HAP-1 (cell line): ENCODE measurements around the gene PHIP.
"Not testable (repeated sequence)": the region's sequence is repeated elsewhere in the genome, so short reads cannot be mapped to it uniquely, and the experiment has no call there.

Experiments
- DNase-seq, 2 experiments: peaks; one replicate each; pipeline ENCODE4 v3.0.0-alpha.2; 2016 to 2020; ENCODE audit warnings: low spot score in 2 of 2
- H3K27me3 ChIP-seq: fragments of 250-450 bp; sonication (Bioruptor Pico); 2 replicates; pipeline ENCODE4 v1.5.1; 2020; ENCODE audit warnings: low read depth, mild to moderate bottlenecking, moderate library complexity
- H3K36me3 ChIP-seq: fragments of 250-450 bp; sonication (Bioruptor Pico); replicated peaks from 2 replicates; pipeline ENCODE4 v1.5.1; 2020; ENCODE audit warnings: mild to moderate bottlenecking
- H3K4me1 ChIP-seq: fragments of 250-450 bp; sonication (Bioruptor Pico); 2 replicates; pipeline ENCODE4 v1.5.1; 2020; ENCODE audit warnings: mild to moderate bottlenecking
- H3K4me3 ChIP-seq: fragments of 250-450 bp; sonication (Bioruptor Pico); 2 replicates; pipeline ENCODE4 v1.5.1; 2020; ENCODE audit warnings: mild to moderate bottlenecking, moderate library complexity
- H3K9me3 ChIP-seq: fragments of 250-450 bp; sonication (Bioruptor Pico); 2 replicates; pipeline ENCODE4 v1.5.1; 2020; ENCODE audit warnings: mild to moderate bottlenecking, moderate library complexity
- in situ Hi-C: fragments of 300-500 bp; cut with MboI; formaldehyde crosslinking; loops from 3 replicates; pipeline ENCODE4 v1.14.3; 2020; ENCODE audit warnings: low sequenced_read_pairs, inconsistent platforms, mixed read lengths

PHIP gene

DNA sequence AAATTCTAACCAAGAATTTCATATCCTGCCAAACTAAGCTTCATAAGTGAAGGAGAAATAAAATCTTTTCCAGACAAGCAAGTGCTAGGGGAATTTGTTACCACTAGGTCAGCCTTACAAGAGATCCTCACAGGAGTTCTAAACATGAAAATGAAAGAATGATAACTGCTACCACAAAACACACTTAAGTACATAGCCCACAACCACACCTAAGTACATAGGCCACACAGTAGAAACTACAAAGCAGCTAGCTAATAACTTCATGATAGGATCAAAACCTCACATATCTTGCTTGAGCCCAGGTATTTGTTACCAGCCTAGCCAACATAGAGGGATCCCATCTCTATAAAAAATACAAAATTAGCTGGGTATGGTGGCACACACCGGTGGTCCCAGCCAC is 160.3 kb downstream of the PHIP start:
- in situ Hi-C loops = no loop called here
- no peaks in the 10 kb centered on the region for H3K36me3 ChIP-seq
- DNase-seq = no peak
- H3K9me3 ChIP-seq = peaks cover 6% of the 10 kb centered on the region; the same call in 1 of the 2 replicates
- no peaks in the 10 kb centered on the region for H3K4me1 ChIP-seq
- no peaks in the 10 kb centered on the region for H3K27me3 ChIP-seq
- no peak overlapping the region for H3K4me3 ChIP-seq

DNA sequence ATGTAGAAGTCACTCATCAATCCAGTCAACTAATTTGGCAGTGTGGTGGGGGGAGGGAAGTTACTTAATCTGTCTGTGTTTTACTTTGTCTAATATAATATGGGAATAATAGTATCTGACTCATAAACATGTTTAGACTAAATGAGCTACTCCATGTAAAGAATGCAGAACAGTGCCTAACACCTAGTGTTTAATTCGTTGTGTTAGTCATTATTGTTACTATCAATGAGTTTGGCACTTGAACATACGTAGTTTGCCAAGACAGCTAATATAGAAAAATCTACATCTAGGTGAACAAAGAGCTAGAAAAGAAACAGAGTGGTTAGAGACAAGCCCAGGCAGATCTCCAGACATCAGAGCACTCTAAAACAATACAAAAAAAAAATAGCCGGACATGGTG is 161.6 kb downstream of the PHIP start:
- in situ Hi-C loops = no loop called here

DNA sequence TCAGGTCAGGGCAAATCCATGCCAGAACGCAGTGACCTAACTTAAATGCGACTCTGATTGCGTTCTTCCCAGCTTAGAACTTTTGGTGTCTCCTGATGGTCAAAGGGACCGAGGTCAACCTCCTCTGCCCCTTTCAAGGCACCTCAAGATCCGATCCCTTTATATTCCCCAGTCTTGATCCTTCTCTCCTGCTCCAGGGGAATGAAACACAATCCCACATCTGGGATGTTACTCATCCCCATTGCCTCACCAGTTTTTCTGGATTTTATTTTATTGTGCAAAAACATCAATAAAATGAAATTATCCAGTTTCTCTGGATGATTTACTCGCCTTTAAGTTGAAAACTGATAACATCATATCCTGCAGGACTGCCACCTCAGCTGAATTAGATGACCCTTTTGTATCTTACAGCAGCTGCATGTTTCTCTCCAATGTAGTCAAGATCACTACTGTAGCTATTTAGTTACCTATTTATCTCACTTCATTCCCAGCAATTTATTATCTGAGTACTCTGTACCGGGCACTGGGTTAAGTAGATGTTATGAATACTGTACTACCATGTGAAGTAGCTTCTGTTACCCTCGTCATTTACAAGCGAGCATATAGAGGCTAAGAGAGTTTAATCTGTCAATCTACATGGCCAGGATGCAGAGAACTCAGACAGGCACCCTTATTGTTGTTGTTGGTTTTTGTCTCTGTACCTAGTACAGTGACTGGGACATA is 166.7 kb downstream of the PHIP start:
- no peaks in the 10 kb centered on the region for H3K9me3 ChIP-seq
- peaks cover 4% of the 10 kb centered on the region; the same call in 1 of the 2 replicates for H3K36me3 ChIP-seq
- H3K27me3 ChIP-seq = no peaks in the 10 kb centered on the region
- in situ Hi-C loops = no loop called here
- no peak for DNase-seq
- no peak overlapping the region for H3K4me3 ChIP-seq
- H3K4me1 ChIP-seq = no peaks in the 10 kb centered on the region

More for the DNA sequence above, 161.6 kb downstream of the PHIP start:
- no peaks in the 10 kb centered on the region for H3K4me1 ChIP-seq
- peaks cover 6% of the 10 kb centered on the region; the same call in 1 of the 2 replicates for H3K9me3 ChIP-seq
- DNase-seq = no peak
- H3K36me3 ChIP-seq = no peaks in the 10 kb centered on the region
- no peak overlapping the region for H3K4me3 ChIP-seq
- H3K27me3 ChIP-seq = no peaks in the 10 kb centered on the region

DNA sequence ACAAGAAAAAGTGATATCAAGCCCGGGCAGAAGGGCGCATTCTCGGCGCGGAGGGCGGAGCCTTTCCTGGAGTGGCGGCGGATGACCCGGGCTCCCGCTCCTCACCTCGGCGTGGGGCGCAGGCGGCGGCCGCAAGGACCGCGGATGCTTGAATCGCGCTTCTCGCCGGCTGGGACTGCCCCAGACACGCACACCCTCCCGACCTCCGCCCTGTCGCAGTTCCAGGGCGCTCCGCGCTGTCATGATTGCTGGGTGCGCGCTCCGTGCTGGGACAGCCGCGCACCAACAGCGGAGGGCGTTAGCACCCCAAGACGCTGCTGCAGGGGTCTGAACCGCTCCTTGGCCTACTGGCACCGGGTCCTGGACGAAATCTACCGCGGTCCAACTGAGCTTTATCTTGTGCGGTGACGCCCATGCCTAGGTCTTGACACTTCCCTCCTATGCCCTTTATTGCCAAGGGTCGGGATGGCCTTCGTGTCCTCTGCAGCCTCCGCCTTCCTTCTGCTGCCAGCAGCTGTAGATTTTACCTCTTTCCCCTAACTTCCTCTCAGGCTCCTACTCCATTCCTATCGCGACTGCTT is 167.4 kb downstream of the PHIP start:
- in situ Hi-C loops = no loop called here
- Histone ChIP-seq H3K36me3 (peaks cover 4% of the 10 kb centered on the region; the same call in 1 of the 2 replicates), H3K27me3 (no peaks in the 10 kb centered on the region), H3K9me3 (no peaks in the 10 kb centered on the region), H3K4me1 (no peaks in the 10 kb centered on the region), H3K4me3 (no peak overlapping the region)
- no peak for DNase-seq

DNA sequence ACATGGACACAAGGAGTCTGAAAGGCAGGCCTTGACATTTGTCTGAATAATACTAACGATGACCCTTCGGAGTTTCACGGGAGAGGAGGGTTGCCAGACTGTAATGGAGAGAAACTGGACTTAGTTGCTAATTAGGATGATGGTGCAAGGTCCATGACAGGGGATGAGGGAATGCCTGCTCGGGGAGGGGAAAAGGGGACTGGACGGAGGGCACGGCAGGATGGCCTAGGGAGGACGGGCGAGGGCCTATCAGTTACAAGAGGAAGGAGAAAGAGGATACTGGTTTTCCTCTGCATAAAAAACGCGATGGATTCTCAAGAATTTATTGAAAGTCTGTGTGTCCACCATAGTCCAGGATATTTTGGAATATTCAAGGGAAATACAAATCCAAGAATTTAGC is 168.0 kb downstream of the PHIP start:
- in situ Hi-C loops = no loop called here

DNA sequence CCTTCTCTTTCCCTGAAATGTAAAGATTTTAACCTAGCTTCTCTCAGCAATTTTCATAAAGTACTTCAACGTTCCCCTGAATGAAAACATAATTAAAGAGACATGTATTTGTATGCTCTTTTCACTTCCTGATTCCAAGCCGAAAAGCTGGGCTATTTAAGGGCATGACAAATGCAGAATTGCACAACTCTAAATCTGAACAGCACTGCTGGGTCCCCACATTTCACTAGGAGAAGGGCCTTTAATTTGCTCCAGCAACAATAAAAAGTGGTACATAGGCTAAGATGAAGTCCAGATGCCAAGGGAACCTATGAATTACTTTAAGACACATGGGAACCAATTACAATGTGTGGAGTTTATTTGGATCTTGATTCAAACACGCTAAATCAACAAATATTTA is 168.7 kb downstream of the PHIP start:
- Histone ChIP-seq H3K9me3 (no peaks in the 10 kb centered on the region), H3K27me3 (no peaks in the 10 kb centered on the region), H3K4me1 (no peaks in the 10 kb centered on the region), H3K4me3 (no peak overlapping the region), H3K36me3 (peaks cover 4% of the 10 kb centered on the region; the same call in 1 of the 2 replicates)
- in situ Hi-C loops = no loop called here
- DNase-seq = no peak

More for the DNA sequence above, 168.0 kb downstream of the PHIP start:
- Histone ChIP-seq H3K27me3 (no peaks in the 10 kb centered on the region), H3K36me3 (peaks cover 4% of the 10 kb centered on the region; the same call in 1 of the 2 replicates), H3K4me3 (no peak overlapping the region), H3K4me1 (no peaks in the 10 kb centered on the region), H3K9me3 (no peaks in the 10 kb centered on the region)
- DNase-seq = no peak

DNA sequence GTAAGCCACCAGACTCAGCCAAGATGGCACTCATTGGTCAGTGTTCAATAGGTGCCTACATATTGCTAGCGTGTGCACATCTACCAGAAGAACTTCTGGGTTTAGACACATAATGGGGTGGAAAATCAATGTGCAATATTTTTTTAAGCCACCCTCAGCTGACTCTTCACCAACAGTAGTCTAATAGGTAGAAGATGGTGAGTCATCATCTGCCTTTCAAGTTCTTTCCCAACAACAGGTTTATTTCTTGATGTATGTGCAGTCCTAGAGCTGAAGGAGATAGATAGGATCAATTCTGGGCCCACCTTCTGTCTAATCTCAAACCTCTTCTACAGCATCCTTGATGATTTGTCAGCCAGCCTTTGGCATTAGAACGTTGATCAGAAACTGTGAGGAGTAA is 169.4 kb downstream of the PHIP start:
- Histone ChIP-seq H3K4me3 (no peak overlapping the region), H3K4me1 (no peaks in the 10 kb centered on the region), H3K36me3 (peaks cover 7% of the 10 kb centered on the region), H3K27me3 (no peaks in the 10 kb centered on the region), H3K9me3 (no peaks in the 10 kb centered on the region)
- in situ Hi-C loops = no loop called here
- DNase-seq = no peak

DNA sequence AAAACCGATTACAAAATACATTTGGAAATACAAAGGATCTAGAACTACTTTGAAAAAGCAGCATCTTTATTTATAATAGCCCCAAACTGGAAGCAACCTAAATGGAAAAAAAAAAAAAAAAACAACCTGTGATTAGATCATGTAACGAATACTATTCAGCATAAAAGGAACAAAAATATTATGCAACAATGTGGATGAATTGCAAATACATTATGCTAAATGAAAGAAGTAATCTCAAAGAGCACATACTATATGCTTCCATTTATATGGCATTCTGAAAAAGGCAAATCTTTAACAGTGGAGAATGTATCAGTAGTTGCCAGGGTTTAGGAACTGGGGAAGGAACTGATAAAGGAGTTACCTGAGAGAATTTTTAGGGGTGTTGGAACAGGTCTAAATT is 181.8 kb downstream of the PHIP start:
- no peaks in the 10 kb centered on the region for H3K9me3 ChIP-seq
- in situ Hi-C loops = no loop called here
- no peaks in the 10 kb centered on the region for H3K4me1 ChIP-seq
- no peak overlapping the region for H3K4me3 ChIP-seq
- DNase-seq = no peak
- H3K27me3 ChIP-seq = no peaks in the 10 kb centered on the region
- no peaks in the 10 kb centered on the region for H3K36me3 ChIP-seq

DNA sequence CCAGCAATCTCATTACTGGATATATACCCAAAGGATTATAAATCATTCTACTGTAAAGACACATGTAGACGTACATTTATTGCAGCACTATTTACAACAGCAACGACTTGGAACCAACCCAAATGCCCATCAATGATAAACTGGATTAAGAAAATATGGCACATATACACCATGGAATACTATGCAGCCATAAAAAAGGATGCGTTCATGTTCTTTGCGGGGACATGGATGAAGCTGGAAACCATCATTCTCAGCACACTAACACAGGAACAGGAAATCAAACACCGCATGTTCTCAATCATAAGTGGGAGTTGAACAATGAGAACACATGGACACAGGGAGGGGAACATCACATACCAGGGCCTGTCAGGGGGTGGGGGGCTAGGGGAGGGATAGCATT is 188.2 kb downstream of the PHIP start:
- H3K9me3 ChIP-seq, H3K4me3 ChIP-seq, in situ Hi-C loops, H3K27me3 ChIP-seq, DNase-seq, H3K4me1 ChIP-seq: not testable (repeated sequence)
- H3K36me3 ChIP-seq = peaks cover 16% of the 10 kb centered on the region
